Frontal cortex (tissue), 4 donors: ENCODE results near the gene MEIKIN. TPM values are rescaled to one million over a fixed set of nuclear protein-coding genes. Genes with fewer than 3 reads are reported as not detected.

ENCODE experiments used
- DNase-seq, 2 donors: peaks; one replicate each; pipeline ENCODE4 v3.0.0; 2012; ENCODE audit warnings: low spot score in 2 of 2
- FAIRE-seq: peaks from 2 replicates; lab custom pipeline; 2012; peaks lifted over from hg19 to GRCh38; lab: Jason Lieb, UNC
- total RNA-seq: library from RNA; depleted of rRNA; stranded (reverse); fragments of >200 nt; gene quantifications from one replicate; pipeline ENCODE4 v1.2.3, GENCODE V29; 2014
- donor health status: control.
- donor health status: control.
- donor health status: control.

The MEIKIN gene
- total RNA-seq, 1 donor from 2014 or later, result not detected

DNA sequence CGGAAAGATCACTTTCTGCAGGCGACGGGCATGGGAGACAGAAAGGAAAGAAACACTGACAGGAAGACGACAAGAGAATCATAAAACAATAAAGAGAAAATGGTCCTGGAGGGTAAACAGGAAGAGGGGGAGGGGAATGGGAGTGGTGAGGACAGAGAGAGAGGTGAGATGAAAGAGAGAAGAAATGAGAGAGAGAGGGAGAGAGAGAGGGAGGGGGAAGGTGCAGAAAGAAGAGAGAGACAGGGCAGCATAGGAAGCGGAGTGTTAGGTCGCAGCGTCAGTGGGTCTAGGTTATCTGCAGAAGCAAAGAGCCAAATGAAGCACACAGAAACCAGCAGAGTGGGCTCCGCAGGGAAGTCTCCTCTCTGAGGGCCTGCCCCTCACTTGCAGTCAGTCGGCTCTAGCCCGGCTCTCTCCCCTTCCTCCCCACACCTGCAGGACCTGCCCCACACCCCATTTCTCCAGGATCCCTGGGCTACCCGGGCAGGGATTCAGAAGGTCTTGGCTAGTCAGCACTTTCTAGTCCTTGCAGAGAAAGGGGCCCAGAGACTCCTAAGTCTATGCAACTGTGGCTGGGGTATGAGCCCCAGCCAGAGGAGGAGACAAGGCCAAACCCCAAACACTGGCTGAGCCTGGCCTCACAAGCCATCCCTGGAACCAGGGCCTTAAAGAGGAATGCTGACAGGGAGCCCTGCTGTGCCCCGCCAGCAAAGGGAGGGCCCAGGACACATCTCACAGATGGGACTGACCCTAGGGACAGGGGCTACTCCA lies 29.7 kb upstream of the MEIKIN start:
- FAIRE-seq, result no peak
- DNase-seq, result no peak

DNA sequence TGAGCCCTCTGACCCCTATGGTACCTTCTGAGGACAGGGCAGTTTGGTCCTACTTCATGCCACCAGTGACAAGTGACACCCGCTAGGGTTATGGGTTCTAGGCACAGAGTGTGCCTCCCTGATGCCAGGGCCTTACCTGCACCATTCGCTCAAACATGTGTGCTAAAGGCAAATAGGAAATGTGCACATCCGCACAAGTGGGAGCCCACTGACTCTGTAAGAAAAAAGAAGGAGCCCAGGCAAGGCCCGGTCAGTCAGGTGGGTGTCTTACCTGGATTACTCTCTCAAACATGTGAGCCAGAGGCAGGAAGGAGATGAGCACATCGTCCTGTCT lies 29.1 kb upstream of the MEIKIN start:
- FAIRE-seq (no peak), DNase-seq (no peak)

- DNase-seq, result no peak
- FAIRE-seq, result no peak
Measured at GRCh38 chr5:131974016-131974415, 28.6 kb upstream of the MEIKIN start.

- FAIRE-seq (no peak), DNase-seq (no peak)
Measured at GRCh38 chr5:131973089-131973712, 27.7 kb upstream of the MEIKIN start.

DNA sequence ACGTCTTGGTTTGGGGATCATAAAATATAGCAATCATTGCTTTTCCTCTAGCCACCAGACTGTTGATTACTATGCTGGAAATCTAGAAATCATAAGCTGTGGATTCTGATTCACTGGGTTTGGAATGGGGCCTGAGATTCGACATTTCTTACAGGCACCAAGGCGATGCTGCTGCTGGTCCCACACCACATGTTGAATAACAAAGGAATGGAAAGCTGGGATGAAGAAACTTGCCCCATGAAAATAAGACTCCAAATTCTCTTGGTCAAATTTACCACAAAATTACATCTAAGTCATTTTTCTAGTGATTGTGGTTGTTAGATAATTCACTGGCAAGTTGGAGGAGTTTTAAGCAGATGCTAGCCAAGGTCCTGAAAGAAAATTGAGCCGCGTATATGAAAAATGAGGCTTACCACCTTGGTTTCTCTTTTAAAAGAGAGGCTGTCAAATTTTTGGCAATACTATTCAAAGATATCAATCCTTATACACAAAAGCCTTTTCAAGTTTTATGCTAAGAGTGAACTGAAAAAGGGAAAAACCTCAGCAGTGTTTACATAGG lies 23.0 kb upstream of the MEIKIN start:
- FAIRE-seq (no peak), DNase-seq (no peak)

DNA sequence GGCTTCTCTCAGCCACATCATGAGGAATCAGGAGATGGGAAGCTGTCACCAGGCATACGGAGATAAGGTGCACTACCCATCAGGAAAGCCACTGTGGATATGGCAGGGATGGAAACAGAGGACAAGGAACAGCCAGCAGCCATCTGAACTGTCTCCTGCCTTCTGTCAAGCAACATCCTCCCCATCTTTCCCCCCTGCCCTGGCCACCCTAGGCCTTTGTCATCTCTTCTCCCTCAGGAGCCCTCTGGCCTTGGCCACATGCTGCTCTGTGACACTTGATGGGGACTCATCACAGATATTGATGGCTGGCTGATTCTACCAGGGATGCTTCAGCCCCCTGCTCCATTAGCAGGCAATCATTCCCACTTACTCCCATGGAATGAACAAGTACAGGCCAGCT lies 21.1 kb upstream of the MEIKIN start:
- DNase-seq (no peak), FAIRE-seq (no peak)

- no peak for FAIRE-seq
Measured at GRCh38 chr5:131965826-131966415, 20.5 kb upstream of the MEIKIN start.

DNA sequence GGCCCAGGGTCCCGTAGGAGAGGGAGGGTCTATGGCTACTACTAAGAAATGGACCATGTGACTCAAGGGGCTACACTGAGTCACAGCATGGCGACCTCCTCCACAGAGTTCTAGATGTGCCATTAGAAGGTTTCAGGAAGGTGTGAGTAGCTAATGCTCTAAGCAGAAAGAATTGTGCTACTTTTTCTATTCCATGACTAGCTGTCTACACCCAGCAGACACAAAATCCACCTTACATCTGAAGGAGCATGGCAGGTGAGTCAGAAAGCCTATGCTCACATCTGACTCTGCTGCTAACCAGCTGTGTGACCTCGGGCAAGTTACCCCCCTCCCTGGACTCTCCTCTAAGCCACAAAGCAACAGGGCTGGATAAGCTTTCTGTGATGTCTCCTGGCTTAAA lies 14.4 kb upstream of the MEIKIN start:
- FAIRE-seq, result no peak
- no peak for DNase-seq

More at GRCh38 chr5:131965826-131966415, 20.5 kb upstream of the MEIKIN start:
- no peak for DNase-seq

DNA sequence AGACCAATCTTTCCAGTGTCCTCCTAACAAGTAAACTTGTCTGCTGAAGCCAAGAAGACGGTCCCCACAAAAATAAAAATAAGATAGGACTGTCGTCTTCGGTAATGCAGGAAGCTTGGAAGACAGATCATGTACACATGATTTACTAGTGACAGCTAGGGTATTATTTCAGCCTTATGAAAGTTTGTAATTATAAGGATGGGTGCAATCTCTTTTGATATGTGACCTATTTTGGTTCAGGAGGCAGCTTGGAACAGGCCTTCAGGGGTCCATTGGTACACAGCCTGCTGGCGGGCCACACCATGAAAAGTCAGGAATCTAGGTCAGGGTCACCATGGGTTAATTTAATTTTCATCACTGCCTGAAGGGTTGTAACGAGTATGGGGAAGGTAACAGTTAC lies 13.7 kb upstream of the MEIKIN start:
- FAIRE-seq (no peak), DNase-seq (no peak)

GRCh38 chr5:131957721-131958441 lies 12.4 kb upstream of the MEIKIN start:
- FAIRE-seq (no peak), DNase-seq (no peak)

DNA sequence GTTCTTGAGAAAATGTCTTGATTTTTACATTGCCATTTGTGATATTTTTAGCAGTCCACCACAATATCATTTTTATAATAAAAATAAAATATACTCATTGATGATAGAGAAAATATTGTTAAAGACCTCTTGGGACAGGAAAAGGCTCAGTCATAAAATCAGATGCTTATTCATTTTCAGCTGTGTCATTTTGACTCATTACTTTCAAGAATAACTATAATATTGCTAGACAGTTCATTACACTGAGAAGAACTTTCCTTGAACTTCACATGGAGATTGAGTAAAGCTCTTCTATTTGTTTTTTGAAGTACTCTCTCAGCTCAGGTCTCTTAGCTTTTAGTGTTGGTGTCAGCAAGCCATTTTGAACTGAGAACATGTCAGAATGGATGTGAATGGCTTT lies 8.5 kb upstream of the MEIKIN start:
- FAIRE-seq (no peak), DNase-seq (no peak)

GRCh38 chr5:131952301-131952857 lies 6.9 kb upstream of the MEIKIN start:
- FAIRE-seq, result no peak

GRCh38 chr5:131950706-131951105 lies 5.2 kb upstream of the MEIKIN start:
- FAIRE-seq, result no peak
- no peak for DNase-seq

More at GRCh38 chr5:131952301-131952857, 6.9 kb upstream of the MEIKIN start:
- no peak for DNase-seq

- DNase-seq (no peak), FAIRE-seq (no peak)
Measured at GRCh38 chr5:131947445-131947844, 2.0 kb upstream of the MEIKIN start.

GRCh38 chr5:131944702-131945550 lies 537 bp downstream of the MEIKIN start:
- FAIRE-seq (no peak), DNase-seq (no peak)

GRCh38 chr5:131943916-131944315 lies 1.5 kb downstream of the MEIKIN start:
- FAIRE-seq (no peak), DNase-seq (no peak)

DNA sequence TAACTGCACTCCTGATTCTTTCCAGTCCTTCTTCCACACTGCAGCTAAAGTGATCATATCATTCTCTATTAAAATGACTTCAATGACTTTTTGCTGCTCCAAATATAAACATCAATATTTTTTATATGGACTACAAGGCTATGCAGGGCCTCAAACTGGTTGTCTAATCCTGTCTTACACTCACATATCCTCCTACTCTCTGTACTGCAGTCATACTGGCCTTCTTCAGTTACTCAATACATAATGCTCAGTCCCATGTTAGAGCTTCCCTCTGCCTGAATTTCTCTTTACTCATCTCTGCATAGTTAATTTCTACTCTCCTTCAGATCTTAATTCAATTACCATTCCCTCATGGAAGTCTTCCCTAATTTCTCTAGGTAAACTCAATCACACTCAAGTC lies 3.4 kb downstream of the MEIKIN start:
- no peak for FAIRE-seq
- DNase-seq, result no peak

DNA sequence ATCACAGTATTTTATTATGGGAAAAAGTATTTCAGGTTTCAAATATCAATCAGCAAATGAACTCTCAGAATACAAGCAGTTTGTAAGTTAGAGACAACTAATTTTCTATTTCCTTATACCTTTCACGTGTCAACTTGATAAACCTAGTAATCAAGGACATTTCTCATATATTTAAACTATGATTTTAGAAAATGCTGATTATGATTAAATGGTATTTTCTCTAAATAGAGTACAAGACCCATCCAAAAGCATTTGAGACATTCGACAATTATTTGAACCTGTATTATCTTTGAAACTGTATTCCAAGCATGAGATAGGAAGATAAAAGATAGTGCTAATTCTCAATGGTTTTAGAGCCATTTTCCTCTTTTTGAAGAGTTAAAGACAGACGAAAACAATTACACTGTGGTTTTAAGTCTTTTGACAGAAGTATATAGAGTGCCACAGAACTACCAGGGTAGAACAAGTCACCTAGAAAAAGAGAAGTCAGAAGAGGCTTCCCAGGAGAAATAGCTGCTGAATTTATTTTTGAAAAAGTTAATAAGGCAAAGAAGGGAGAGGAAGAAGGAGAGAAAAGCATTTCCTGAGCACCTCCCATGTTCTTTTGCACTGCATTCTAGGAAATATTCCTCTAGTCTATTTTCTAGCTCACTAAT lies 5.6 kb downstream of the MEIKIN start:
- DNase-seq (no peak), FAIRE-seq (no peak)

GRCh38 chr5:131932235-131932634 lies 13.2 kb downstream of the MEIKIN start:
- DNase-seq, result no peak
- FAIRE-seq, result no peak
